AG09309 (cell line): ENCODE measurements around the gene PBRM1.
A peak's percentile ranks its signal among the peaks of the same experiment; 100 is the strongest.
"Not testable (repeated sequence)": the region's sequence is repeated elsewhere in the genome, so short reads cannot be mapped to it uniquely, and the experiment has no call there.

Experiments
- DNase-seq: peaks from one replicate; pipeline ENCODE4 v3.0.0-alpha.2; 2010; ENCODE audit warnings: low read depth
- H3K4me3 ChIP-seq: 2 replicates; pipeline ENCODE4 v1.5.1; 2011; ENCODE audit warnings: mild to moderate bottlenecking, low read depth, low read length, moderate library complexity; ENCODE audit not compliant: control insufficient read depth
- CTCF ChIP-seq: IDR thresholded peaks from 2 replicates; pipeline ENCODE4 v1.5.1; 2011; ENCODE audit warnings: mild to moderate bottlenecking, low read depth, low read length, inconsistent platforms; ENCODE audit not compliant: insufficient read depth, control insufficient read depth; ENCODE audit errors: missing control alignments

Gene PBRM1

DNA sequence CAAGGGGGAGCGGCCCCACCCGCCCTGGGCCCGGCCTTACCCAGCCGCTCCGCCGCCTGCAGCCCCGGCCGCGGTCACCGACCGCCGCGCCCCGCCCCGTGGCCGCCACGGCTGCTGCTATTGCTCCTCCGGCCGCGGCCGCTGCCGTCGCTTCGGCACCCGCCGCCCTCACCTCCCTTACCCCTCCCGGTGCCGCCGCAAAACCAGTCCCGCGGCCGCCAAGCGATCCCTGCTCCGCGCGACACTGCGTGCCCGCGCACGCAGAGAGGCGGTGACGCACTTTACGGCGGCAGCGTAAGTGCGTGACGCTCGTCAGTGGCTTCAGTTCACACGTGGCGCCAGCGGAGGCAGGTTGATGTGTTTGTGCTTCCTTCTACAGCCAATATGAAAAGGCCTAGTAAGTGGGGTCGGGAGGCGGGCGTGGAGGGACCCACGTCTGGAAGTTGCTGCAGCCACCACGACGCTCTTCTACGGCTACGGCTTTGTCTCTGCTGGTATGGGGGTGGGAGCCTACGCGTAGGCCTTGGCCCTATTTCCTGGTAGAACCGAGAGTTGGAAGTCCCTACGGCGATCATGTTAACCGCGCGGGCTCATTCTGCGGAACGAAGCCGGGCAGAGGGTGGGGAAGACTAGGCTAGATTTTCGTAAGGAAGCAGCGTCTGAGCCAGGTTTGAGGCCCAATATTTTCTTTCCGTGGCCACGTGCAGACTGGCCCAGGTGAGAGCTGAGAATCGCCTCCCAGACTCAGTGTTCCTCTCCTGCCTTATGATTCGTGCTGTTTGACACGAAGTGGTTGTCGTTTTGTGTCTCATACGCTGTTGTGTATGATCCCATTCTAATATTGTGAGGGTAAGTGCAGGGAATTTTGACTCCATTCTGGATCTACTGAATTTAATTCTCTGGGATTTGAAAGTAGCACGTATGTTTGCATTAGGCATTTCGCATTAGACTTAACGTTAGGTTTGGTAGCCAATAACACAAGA lies at the start of gene PBRM1, which contains the start of gene GNL3:
Gene PBRM1, minus strand, starts transcription at position 205 of the 983 bp plus-strand sequence.
Gene GNL3, plus strand, starts transcription at position 324 of the 983 bp plus-strand sequence. Its CDS starts 61 bp downstream, at position 385.
- TF ChIP-seq CTCF = no peak
- peak within 1 kb of the TSS; percentile 88 for H3K4me3 ChIP-seq
- DNase-seq = peak; percentile 75

DNA sequence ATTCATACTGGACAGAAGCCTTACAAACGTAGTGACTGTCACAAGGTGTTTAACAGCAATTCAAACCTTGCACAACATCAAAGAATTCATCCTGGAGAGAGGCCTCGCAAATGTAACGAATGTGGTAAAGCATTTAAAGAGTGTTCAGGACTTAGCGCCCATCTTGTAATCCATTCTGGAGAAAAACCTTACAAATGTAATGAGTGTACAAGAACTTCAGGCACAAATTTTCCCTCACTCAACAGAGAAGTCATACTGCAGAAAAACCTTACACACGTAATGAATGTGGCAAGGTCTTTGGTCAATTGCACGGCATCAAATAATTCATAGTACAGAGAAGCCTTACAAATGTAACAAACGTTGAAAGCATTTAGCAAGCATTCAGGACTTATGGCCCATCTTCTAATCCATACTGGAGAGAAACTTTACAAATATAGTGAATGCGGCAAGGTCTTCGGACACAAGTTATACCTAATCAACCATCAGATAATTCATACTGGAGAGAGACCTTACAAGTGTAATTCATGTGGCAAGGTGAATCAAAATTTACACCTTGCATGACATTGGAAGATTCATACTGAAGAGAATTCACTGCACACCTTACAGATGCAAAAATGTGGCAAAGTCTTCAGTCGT lies 47.7 kb upstream of the PBRM1 start:
- no peak for TF ChIP-seq CTCF
- no peak for DNase-seq
- H3K4me3 ChIP-seq = no peak overlapping the region

GRCh38 chr3:52731590-52731989 lies 45.9 kb upstream of the PBRM1 start:
- H3K4me3 ChIP-seq = no peak overlapping the region
- no peak for TF ChIP-seq CTCF
- DNase-seq = no peak

DNA sequence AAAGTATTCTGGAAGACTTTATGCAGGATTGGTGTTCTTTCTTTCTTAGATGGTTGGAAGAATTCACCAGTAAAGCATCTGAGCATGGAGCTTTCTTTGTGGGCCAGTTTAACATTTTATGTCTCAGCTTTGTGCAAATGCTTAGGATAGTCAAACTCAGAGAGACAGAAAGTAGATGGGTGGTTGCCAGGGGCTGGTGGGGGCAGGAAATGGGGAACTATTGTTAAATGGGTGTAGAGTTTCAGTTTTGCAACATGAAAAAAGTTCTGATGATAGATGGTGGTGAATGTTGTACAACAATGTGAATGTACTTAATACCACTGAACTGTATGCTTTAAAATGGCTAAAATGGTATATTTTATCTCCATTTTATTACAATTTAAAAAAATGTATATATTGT lies 45.0 kb upstream of the PBRM1 start:
- no peak for TF ChIP-seq CTCF
- no peak for DNase-seq
- no peak overlapping the region for H3K4me3 ChIP-seq

GRCh38 chr3:52728753-52729152 lies 43.0 kb upstream of the PBRM1 start:
- DNase-seq, H3K4me3 ChIP-seq: not testable (repeated sequence)

- no peak overlapping the region for H3K4me3 ChIP-seq
- TF ChIP-seq CTCF = no peak
- no peak for DNase-seq
Measured at GRCh38 chr3:52724511-52724910, 38.8 kb upstream of the PBRM1 start.

- no peak overlapping the region for H3K4me3 ChIP-seq
- TF ChIP-seq CTCF = no peak
- no peak for DNase-seq
Measured at GRCh38 chr3:52723935-52724334, 38.2 kb upstream of the PBRM1 start.
